HUES64 (cell line): ENCODE results near the gene PEX14.
A peak's percentile ranks its signal among the peaks of the same experiment; 100 is the strongest.

Source experiments
- H3K27ac ChIP-seq: 2 replicates; pipeline ENCODE4 v1.7.0; 2013; ENCODE audit warnings: low read depth, low read length, inconsistent platforms
- H3K27me3 ChIP-seq: 2 replicates; pipeline ENCODE4 v1.6.1; 2013; ENCODE audit warnings: mild to moderate bottlenecking, low read length; ENCODE audit not compliant: insufficient read depth
- H3K36me3 ChIP-seq: 2 replicates; pipeline ENCODE4 v1.6.1; 2013; ENCODE audit warnings: mild to moderate bottlenecking, low read length; ENCODE audit not compliant: insufficient read depth
- H3K4me1 ChIP-seq: 2 replicates; pipeline ENCODE4 v1.6.1; 2013; ENCODE audit warnings: mild to moderate bottlenecking, low read length, moderate library complexity; ENCODE audit not compliant: insufficient read depth
- H3K4me3 ChIP-seq: 2 replicates; pipeline ENCODE4 v1.5.1; 2013; ENCODE audit warnings: mild to moderate bottlenecking, low read length, moderate library complexity
- H3K9ac ChIP-seq: 2 replicates; pipeline ENCODE4 v1.6.1; 2013; ENCODE audit warnings: mild to moderate bottlenecking, low read depth, low read length
- H3K9me3 ChIP-seq: 2 replicates; pipeline ENCODE4 v1.6.1; 2013; ENCODE audit warnings: low read depth, low read length; ENCODE audit not compliant: insufficient read depth
- WGBS: fragments of 150-250, 120-280 bp; methylation state at CpG from one replicate; pipeline ENCODE4 v1.1.7; 2013; ENCODE audit warnings: missing lambda C conversion rate; 5-methylcytosine and 5-hydroxymethylcytosine counted together

The PEX14 gene

DNA sequence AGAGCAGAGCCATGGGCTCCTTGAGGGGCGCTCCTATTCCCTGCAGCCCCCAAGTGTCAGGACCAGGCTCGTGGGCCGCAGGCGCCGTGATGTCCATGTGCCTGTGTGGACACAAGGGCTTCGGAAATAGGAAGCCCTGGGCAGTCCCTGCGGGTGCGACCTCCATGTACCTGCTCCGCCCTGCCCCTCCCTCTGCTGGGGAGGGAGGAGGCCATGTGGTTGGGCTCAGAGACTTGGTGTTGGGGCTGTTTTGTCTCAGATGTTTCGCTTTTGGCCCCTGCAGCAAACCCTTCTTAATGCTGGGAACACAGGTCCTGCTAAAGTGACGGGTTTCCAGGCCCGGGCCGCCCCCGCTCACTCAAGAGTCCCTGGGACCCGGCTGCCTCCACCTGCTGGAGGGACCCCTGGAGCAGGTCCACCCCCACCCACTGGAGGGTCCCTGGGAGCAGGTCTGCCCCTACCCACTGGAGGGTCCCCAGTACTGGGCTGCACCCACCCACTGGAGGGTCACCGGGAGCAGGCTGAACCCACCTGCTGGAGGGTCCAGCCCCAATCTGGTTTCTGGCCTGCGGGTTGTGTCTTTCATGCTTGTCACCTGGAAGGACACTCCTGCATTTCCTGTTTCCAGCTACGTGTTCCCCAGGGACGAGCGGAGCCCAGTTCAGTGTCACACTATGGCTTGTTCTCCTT is 156.5 kb downstream of the PEX14 start:
- H3K9me3 ChIP-seq, result no peaks in the 10 kb centered on the region
- H3K27me3 ChIP-seq, result no peaks in the 10 kb centered on the region; the same call in 1 of the 2 replicates
- peak overlapping the region; percentile 70; the same call in 1 of the 2 replicates for H3K27ac ChIP-seq
- no peak overlapping the region for H3K4me3 ChIP-seq
- H3K36me3 ChIP-seq, result no peaks in the 10 kb centered on the region
- H3K4me1 ChIP-seq, result peaks cover 16% of the 10 kb centered on the region
- WGBS, result 86% methylated on average over 20 of the region's 20 CpGs
- 0 out of 2 replicates have a peak overlapping the region, but pooled peaks have one; percentile 32 for H3K9ac ChIP-seq

DNA sequence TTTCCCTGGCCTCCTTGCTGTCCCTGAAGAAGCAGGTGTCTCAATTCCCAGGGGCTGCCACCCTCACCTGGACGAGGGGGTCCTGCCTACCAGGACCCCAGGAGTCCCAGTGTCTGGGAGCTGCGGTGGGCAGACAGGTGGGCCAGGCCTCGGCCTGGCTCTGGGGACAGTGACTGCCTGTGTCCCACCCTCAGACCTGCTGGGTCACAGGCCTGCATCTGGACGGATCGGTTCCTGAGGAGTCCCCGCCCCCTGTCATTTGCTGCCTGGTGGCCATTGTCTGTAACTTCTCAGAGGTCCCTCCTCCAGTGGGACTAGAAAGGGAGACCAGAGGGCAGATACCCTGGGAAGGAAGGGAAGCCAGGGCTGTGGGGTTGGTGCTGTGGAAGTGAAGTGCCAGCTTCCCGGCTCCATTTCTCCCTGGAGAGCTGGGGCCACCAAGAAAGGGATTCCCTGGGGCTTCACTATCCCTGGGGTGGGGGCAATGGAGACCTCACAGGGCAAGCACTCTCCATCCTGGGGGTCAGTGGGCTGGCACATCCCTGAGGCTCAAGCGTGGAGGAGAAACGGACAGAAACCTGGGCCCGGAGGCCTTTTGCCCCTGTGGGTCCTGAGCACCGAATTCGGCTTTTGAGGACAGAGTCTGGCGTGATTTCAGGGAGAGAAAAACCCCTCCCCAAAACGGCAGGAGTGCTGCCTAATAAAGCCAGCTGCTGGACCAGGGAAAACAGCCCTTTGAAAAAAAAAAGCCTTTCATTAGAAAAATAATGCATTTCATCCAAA is 157.3 kb downstream of the PEX14 start:
- Histone ChIP-seq H3K4me1 (peaks cover 16% of the 10 kb centered on the region), H3K9ac (no peak overlapping the region), H3K36me3 (no peaks in the 10 kb centered on the region), H3K27ac (peak overlapping the region; percentile 70; the same call in 1 of the 2 replicates), H3K4me3 (no peak overlapping the region), H3K27me3 (peaks cover 2% of the 10 kb centered on the region; the same call in 1 of the 2 replicates), H3K9me3 (no peaks in the 10 kb centered on the region)
- WGBS, result 50% methylated on average over 14 of the region's 14 CpGs

DNA sequence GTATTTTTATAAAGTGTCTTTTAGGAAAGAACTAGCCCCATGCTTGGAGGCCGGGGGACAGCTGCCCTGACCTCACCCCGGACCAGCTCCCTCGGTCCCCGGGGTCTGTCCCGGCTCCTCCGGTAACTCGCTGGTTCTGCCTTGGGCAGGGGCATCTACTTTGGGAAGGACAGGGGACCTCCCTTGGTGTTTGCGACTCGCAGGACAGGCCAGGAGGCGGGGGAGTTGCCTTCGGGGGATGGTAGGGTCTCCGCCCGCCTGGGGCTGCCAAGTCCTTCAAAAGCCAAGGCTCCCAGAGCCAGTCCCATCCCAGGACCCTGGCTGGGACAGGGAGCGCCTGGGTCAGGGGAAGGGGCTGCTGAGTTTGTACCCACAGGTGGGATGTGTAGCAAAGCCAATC is 157.9 kb downstream of the PEX14 start:
- no peaks in the 10 kb centered on the region for H3K36me3 ChIP-seq
- peaks cover 16% of the 10 kb centered on the region for H3K4me1 ChIP-seq
- no peak overlapping the region for H3K9ac ChIP-seq
- H3K27me3 ChIP-seq, result peaks cover 9% of the 10 kb centered on the region
- WGBS, result 45% methylated on average over 14 of the region's 14 CpGs
- peak overlapping the region; percentile 70; the same call in 1 of the 2 replicates for H3K27ac ChIP-seq
- no peak overlapping the region for H3K4me3 ChIP-seq
- no peaks in the 10 kb centered on the region for H3K9me3 ChIP-seq

DNA sequence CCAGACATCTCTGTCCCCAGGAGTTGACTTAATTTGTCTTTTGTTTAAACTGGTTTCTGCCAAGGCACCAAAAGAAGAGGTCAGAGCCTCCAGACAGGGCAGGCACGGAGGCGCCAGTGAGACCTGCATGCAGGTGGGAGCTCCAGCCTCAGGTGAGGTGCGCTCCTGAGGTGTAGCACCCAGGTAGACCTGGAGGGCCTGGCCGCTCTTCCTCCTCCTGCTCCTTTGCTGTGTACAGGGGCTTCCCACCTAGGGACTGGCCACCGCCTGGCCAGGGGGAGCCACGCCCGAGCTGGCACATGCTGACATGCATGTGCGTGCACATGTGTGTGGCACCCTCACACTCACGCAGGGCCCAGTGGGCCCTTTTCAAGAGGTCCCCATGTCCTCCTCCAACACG is 158.7 kb downstream of the PEX14 start:
- Histone ChIP-seq H3K4me1 (peaks cover 16% of the 10 kb centered on the region), H3K4me3 (no peak overlapping the region), H3K9me3 (no peaks in the 10 kb centered on the region), H3K27ac (no peak overlapping the region), H3K27me3 (peaks cover 17% of the 10 kb centered on the region), H3K9ac (no peak overlapping the region), H3K36me3 (no peaks in the 10 kb centered on the region)
- 94% methylated on average over 10 of the region's 10 CpGs for WGBS

DNA sequence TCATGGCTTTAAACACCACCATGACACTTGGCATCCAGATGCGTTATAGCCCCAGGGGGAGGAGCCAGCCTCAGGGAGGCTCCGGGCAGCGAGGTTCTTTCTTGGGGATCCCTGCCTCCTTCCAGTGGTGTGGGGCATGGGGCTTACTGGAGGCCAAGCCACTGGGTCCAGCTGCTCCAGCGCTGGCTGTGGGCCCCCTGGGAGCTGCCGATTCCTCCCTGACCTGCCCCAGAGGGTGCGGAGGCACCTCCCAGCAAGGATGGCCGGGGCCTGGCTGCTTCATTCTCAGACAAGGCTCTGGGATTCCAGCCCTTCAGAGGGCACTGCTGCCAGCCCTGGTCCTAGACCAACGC is 159.3 kb downstream of the PEX14 start:
- 94% methylated on average over 8 of the region's 8 CpGs for WGBS
- no peaks in the 10 kb centered on the region for H3K36me3 ChIP-seq
- H3K4me1 ChIP-seq, result peaks cover 16% of the 10 kb centered on the region
- H3K9ac ChIP-seq, result no peak overlapping the region
- no peak overlapping the region for H3K4me3 ChIP-seq
- H3K27me3 ChIP-seq, result peaks cover 22% of the 10 kb centered on the region
- H3K27ac ChIP-seq, result no peak overlapping the region
- H3K9me3 ChIP-seq, result no peaks in the 10 kb centered on the region

DNA sequence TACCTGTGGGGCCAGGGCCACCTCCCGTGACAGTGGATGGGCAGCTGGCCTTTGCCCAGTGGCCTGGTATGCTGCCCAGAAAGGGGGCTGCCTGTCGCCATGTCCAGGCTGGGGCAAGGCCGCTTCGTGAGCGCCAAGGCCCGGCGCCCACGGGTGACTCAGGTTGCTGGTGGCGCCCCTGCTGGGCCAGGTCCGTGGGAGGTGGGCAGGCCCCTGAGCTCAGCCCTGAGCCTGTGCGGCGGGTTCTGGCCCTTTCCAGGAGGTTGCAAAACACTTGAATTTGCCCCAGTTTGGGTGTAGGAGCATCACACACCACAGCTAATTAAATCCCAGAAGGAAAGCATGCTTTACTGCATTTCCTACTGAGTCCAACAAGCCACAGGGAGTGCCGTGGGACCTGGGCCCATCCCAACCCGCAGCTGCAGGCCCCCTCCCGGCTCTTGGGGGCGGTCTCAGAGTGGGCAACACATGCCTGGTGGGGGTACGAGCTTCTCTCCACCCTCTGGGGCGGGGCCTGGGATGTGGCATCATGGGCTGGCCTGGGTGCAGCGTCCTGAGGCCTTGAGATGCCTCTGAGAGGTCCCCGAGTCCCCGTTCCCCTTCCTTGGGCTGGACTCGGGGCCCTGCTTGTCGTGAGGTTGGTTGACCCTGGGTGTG is 159.8 kb downstream of the PEX14 start:
- peaks cover 26% of the 10 kb centered on the region for H3K27me3 ChIP-seq
- H3K9me3 ChIP-seq, result no peaks in the 10 kb centered on the region
- H3K36me3 ChIP-seq, result no peaks in the 10 kb centered on the region
- no peak overlapping the region for H3K9ac ChIP-seq
- 82% methylated on average over 23 of the region's 23 CpGs for WGBS
- peaks cover 16% of the 10 kb centered on the region for H3K4me1 ChIP-seq
- no peak overlapping the region for H3K27ac ChIP-seq
- H3K4me3 ChIP-seq, result no peak overlapping the region

DNA sequence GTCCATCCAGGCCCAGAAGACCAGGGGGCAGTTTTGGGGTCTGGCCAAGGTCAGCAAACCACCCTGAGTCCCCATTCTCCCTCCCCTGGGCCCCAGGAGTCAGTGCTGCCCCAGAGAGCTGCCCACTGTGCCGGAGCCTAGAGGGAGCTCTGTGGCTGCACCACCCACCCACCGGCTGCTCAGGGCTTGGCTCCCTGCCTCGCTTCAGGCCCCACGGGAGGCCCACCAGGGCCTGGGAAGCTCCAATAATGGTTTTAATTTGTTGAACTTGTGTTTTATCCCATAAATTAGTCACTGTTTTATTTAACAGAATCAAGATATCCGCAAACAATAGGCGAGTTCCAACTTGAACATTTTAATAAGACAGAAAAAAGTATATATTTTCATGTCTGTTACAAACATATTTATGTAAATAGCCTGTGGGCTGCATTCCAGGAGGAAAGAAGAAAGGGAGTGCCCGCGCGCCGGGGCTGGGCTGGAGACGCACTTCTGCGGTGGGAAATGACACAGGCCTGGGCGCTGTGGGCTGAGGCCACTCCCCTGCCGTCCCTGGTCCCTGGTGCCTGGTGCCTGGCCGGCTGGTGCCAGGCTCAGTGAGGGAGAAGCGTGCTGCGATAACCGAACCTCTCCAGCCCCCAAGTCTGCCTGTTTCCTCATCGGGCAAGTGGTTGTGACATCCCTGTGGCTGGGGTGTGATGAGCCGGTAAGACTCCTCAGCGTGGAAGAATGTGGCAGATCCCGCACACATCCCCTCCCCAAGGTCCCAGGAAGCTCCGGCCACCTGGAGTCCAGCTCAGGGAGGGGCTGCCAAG is 160.5 kb downstream of the PEX14 start:
- H3K27me3 ChIP-seq, result peaks cover 34% of the 10 kb centered on the region
- H3K4me1 ChIP-seq, result peaks cover 16% of the 10 kb centered on the region
- no peaks in the 10 kb centered on the region for H3K9me3 ChIP-seq
- no peak overlapping the region for H3K27ac ChIP-seq
- H3K9ac ChIP-seq, result no peak overlapping the region
- H3K36me3 ChIP-seq, result no peaks in the 10 kb centered on the region
- 92% methylated on average over 21 of the region's 23 CpGs for WGBS
- no peak overlapping the region for H3K4me3 ChIP-seq

DNA sequence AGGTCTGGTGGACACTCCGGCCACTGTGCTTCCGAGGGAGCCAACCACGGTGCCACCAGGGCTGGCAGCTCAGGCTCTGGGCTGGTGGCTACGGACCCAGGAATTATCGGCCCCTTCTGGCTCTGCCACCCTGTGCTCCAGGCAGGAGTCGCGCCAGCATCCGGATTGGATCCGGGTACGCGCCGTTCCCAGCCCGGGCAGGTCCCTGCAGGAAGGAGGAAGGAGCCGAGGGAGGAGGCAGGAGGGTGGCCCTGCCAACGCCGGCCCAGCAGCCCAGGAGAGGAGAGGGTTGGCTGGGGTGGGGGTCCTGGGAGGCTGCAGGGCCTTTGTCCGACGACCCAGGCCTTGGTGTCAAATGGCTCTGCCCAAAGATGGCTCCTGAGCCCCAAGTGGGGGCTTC is 161.2 kb downstream of the PEX14 start:
- Histone ChIP-seq H3K27me3 (peaks cover 40% of the 10 kb centered on the region), H3K27ac (no peak overlapping the region), H3K9ac (no peak overlapping the region), H3K9me3 (no peaks in the 10 kb centered on the region), H3K36me3 (no peaks in the 10 kb centered on the region), H3K4me3 (no peak overlapping the region), H3K4me1 (peaks cover 16% of the 10 kb centered on the region)
- 93% methylated on average over 18 of the region's 18 CpGs for WGBS

DNA sequence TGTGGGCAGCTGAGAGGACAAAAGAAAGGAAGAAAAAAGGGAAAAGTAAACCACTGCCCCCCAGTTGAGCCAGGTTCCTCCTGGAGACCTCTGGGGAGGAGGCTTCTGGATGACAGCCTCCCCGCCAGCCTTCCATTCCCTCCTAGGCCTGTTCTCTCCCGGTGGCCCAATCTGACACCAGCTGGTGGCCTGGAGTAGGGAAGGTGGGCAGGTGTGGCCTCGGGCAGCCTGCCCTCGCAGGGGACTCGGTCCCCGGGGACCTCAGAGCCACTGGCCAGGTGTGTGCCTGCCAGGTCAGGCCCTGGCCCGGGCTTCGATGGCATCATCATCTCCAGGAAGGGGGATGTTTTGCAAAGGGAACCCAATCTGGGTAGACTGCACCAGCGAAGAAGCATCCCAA is 162.7 kb downstream of the PEX14 start:
- WGBS, result 83% methylated on average over 9 of the region's 9 CpGs
- Histone ChIP-seq H3K27me3 (peaks cover 40% of the 10 kb centered on the region), H3K27ac (no peak overlapping the region)

DNA sequence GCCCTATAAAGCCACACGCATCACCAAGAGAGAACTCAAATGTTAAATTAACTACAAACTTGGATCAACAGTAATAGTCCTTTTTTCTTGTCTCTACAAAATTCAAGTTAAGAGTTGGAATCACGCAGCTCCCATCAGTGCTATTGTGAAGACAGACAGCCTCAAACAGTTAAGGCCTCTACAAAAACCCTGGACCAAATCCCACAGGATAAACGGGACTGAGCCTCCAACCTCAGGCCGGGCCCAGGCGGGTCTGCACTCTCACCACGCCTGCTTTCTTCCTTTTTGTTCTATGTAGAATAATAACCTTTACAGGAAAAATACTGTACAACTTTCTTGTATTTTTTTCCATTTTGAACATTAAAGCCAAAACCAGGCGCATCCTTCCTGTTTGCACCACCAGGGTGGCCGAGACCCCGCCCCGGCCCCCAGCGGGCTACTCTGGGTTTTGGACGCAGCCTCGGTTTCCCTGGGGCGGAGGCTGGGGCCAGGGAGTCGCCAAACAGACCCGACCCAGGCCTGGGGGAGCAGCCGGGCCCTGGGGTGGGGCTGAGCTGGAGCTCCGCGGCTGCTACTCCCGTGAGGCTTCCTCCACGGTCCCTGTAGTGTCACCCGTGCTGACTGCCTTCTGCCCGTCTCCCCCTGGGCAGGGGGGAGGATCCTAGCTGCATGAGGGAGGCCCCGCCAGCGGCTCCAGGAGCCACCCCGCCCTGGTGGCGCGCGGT is 163.2 kb downstream of the PEX14 start:
- Histone ChIP-seq H3K9me3 (no peaks in the 10 kb centered on the region), H3K4me1 (0 out of 2 replicates have a peak, but pooled peaks cover under 1% of the 10 kb centered on the region), H3K4me3 (peak overlapping the region; percentile 48), H3K27me3 (peaks cover 40% of the 10 kb centered on the region), H3K9ac (no peak overlapping the region), H3K27ac (no peak overlapping the region), H3K36me3 (no peaks in the 10 kb centered on the region)
- WGBS, result 32% methylated on average over 28 of the region's 29 CpGs

More for the DNA sequence above, 162.7 kb downstream of the PEX14 start:
- H3K9me3 ChIP-seq, result no peaks in the 10 kb centered on the region
- H3K9ac ChIP-seq, result no peak overlapping the region
- no peaks in the 10 kb centered on the region for H3K36me3 ChIP-seq
- H3K4me3 ChIP-seq, result no peak overlapping the region
- H3K4me1 ChIP-seq, result peaks cover 7% of the 10 kb centered on the region
